GM15510 (cell line): ENCODE results near the gene RAPGEF3.
A peak's percentile ranks its signal among the peaks of the same experiment; 100 is the strongest.

Source experiments
- POLR2A ChIP-seq: IDR thresholded peaks from 3 replicates; pipeline ENCODE4 v1.6.1; 2011; ENCODE audit warnings: borderline replicate concordance; ENCODE audit not compliant: insufficient read length; ENCODE audit errors: extremely low read depth

Gene RAPGEF3

DNA sequence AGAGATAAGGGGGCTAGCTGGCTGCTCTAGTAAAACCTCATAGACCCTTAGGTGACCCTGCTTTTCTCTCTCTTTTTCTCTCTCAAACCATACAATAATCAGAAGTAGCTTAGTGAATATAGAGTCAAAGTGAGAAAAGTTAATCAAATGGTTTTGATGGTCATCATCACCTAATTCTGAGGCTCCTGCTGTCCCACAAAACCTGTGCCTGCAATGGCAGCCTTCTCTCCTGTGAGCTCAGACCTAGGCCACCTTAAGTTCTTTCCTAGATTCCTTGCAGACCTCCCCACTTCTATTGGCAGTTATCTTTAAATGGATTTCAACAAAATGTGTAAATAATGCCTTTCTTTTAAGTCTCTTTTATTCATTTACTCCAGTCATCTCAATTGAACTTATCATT is 51.3 kb downstream of the RAPGEF3 start:
- no peak for TF ChIP-seq POLR2A

- peak; percentile 97 for TF ChIP-seq POLR2A
Observed at GRCh38 chr12:47705566-47706425, 52.9 kb downstream of the RAPGEF3 start, which contains the start of gene RPAP3. TSS of gene RPAP3 (minus strand) at chr12:47706030. CDS start at chr12:47702840, 3,190 bp downstream.

DNA sequence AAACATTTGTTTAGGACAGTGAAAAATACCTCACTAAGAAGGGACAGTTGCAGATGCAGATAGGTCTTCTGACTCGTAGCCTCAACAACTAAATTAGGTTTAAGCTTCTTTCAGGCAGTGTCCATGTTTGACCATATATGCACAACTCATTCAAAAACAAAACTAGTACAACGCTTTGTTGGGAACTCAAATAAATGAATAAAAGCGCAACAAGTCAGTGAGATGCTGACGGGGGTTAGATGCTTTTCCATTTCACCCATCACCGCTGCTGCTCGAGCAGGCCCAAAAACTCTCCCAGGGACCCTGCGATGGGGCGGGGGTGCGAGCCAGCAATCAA is 53.5 kb downstream of the RAPGEF3 start:
- no peak for TF ChIP-seq POLR2A

DNA sequence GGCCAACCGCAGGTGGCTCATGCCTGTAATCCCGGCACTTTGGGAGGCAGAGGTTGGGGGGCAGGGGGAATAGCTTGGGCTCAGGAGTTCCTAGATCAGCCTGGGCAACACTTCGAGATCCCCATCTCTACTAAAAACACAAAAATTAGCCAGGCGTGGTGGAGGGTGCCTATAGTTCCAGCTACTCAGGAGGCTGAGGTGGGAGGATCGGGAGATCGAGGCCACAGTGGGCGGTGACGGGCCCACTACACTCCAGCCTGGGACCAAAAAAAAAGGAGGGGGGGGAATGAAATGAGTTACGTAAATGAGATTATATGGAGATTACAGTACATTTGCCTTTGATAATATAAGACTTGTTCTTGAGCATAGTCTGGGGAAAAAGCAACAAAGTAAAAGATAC is 54.0 kb downstream of the RAPGEF3 start:
- TF ChIP-seq POLR2A = no peak

GRCh38 chr12:47700263-47700662 is 58.4 kb downstream of the RAPGEF3 start:
- TF ChIP-seq POLR2A = no peak

DNA sequence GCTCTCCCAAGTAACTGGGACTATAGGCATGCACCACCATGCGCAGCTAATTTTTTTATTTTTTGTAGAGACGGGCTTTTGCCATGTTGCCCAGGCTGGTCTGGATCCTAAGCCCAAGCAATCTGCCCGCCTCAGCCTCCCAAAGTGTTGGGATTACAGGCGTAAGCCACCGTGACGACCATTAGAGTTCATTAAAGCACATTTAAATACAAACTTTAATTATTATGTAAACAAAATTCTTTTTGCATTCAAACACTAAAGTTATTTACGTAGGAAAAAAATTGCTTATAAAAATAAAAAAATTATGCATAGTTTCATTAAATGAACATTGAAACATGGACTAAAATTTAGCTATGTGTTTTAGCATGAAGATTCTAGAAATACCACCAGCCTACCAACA is 60.0 kb downstream of the RAPGEF3 start:
- no peak for TF ChIP-seq POLR2A

GRCh38 chr12:47698055-47698454 is 60.6 kb downstream of the RAPGEF3 start:
- no peak for TF ChIP-seq POLR2A

- no peak for TF ChIP-seq POLR2A
Observed at GRCh38 chr12:47689215-47689614, 69.5 kb downstream of the RAPGEF3 start.

DNA sequence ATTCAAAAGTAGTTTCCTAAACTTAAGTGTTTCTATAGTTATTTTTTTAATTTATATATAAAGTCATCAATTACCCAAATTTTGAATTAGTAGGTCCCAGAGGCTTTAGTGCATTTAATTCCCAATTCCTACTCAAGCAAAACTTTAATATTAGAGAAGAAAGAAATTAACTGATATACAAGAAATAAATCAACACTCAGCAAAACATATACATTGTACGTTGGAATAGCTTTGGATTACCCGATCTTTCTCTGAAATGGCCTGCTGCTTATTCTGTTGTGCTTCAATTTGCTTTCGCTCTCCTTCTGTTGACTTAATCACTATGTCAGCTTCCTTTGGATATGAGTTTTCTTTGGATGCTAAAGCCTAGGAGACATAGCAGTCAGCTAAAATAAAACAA is 71.0 kb downstream of the RAPGEF3 start:
- TF ChIP-seq POLR2A = no peak

DNA sequence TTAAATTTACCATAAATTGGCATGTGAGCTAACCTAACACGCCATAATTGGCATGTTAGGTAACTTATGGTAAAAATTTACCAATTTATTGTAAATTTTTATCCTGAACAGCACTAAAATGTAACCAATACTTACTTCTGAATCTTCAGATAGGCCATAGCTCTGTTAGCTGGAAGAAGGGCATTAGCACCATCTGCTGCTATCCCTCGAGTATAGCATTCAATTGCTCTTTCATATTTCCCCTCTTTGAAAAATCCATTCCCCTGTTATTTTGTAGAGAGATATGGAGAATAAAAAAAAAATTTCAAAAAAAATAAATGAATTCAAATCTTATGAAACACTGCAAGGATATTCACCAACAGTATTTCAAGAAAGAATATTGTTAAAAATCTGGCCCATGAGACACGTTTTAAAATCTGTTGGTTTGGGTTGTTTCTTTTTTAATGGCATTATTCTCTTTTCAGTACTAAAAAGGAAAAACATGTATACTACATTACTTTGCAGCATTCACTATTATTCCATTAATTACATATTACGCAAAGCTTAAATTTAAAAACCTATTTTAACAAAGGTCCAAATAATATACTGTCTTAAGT is 71.9 kb downstream of the RAPGEF3 start:
- TF ChIP-seq POLR2A = no peak
